Hippocampal formation (tissue), 2 donors: ENCODE results near the gene BEND3.
"Not testable (repeated sequence)": the region's sequence is repeated elsewhere in the genome, so short reads cannot be mapped to it uniquely, and the experiment has no call there.

ENCODE experiments used
- DNase-seq, 2 donors: peaks; one replicate each; lab custom pipeline; 2025; lab: John Stamatoyannopoulos, UW

Gene BEND3

DNA sequence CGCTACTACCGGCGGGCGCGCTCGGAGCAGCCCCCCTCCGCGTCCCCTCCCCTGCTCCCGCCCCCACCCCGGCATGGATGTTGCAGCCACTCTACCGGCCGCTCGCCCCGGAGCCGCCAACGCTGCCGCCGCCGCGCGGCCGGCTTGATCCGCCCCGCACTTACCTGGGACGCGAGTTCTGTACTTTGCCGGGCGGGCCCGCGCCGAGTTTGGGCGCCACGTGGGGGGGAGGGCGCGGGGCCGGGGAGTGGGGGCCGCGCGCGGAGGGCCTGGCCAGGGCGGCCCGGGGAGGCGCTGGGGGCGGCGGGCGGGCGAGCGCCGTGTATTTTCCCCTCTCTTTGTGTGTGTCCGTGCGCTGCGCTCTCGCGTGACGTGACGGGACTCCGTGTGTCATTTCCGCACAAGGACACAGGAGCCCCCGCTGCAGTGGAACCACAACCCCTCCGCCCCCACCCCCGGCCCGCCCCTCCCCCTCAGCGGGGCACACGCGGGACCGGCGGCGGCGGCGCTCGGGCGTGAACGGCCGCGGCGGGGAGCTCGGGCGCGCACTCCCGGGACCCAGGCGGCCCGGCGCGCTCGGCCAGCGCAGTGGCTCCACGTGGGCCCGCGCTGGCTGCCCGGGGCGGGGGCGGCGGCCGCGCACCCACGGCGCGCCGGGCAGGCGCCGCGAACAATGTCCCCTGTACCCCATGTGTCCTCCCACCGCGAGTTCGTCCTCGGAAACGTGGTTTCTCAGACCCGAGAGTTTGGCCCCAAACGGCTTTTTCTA, at the start of gene BEND3:
Gene BEND3 (minus strand): TSS at position 590 of the 769 bp plus-strand sequence. CDS start 16,230 bp downstream, outside the sequence.
- DNase-seq = peak in 1 of 2 donors; percentile 49

DNA sequence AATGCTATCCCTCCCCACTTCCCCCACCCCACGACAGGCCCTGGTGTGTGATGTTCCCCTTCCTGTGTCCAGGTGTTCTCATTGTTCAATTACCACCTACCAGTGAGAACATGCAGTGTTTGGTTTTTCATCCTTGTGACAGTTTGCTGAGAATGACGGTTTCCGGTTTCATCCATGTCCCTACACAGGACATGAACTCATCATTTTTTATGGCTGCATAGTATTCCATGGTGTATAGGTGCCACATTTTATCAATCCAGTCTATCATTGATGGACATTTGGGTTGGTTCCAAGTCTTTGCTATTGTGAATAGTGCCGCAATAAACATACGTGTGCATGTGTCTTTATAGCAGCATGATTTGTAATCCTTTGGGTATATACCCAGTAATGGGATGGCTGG, 49.0 kb upstream of the BEND3 start:
- not testable (repeated sequence) for DNase-seq

DNA sequence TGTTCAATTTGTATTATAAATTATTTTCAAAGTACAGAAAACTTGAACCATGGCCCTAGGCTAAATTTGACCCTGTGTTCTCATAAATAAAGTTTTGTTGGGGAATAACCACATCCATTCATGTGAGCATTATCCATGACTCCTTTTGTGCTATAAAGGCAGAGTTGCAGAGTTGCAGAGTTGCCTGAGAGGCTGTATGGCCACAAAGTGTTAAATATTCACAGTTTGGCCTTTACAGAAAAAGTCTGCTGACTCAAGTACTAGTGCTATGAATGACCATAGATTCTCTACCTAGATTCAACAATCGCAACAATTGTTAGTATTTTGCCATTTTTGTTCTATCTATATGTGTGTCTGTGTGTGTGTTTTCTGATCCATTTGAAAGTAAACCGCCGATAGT, 46.2 kb upstream of the BEND3 start:
- no peak for DNase-seq

DNA sequence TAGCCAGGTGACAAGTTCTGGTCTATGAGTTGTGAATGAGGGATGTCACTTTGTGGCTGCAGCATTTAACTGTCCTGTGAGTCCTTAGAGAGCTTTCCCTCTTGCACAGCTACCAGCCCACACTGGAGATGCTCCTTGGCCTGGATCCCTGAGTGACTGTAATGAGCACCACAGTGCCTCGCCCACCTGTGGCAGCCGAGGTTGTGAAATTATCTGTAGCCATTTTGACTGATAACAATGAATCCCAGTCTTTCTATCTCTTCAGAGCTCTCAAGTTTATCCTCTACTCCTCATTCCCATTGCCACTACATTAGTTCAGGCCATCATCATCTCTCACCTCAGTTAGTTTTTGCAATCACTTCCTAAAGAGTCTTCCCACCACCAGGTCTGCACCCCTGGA, 41.3 kb upstream of the BEND3 start:
- DNase-seq = no peak

DNA sequence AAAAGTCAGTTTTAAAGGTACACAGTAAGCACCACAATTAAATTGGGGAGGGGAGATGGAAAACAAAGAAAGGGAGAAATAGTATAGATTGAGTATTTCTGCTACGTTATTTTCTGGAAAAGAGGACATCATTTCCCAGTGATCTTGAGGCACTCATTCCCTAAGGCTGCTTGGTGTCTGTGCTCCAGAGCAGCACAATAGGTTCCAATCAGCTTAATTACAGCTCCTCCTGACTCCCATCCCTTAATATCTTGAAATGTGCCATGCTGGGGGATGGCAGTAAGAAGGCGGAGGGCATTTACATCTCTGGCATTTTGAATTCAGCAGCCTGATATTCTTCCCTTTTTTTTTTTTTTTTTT, 39.5 kb upstream of the BEND3 start:
- no peak for DNase-seq

DNA sequence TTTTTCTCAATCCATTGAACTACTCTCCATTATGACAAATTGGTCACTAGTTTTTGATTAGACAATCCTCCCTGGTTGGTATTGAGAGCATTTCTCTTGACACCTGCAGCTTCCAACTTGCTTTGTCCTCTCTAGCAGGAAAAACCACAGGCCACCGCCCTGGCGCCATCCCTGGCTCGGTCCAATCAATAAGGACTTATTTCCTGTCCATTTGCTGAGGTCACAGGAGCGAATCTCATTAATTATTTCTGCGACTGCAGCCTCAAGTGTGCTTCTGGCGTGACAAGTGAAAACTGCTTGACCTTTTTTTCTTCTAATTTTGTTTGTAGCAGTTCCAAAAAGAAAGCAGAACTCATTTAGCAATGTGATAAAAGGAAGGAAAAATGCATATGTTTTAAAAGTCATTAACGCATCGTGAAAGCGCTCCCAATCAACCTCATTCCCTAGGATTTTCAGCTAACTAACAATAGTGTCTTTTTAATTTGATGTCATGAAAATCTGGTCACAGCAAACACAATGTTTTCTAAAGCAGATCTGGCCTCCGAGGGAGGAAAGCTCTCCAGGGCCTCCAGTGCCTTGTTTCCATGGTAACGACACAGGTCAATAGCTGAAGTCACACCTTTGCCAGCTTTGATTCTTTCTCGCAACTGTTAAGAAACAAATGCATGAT, 39.0 kb upstream of the BEND3 start:
- DNase-seq = no peak

DNA sequence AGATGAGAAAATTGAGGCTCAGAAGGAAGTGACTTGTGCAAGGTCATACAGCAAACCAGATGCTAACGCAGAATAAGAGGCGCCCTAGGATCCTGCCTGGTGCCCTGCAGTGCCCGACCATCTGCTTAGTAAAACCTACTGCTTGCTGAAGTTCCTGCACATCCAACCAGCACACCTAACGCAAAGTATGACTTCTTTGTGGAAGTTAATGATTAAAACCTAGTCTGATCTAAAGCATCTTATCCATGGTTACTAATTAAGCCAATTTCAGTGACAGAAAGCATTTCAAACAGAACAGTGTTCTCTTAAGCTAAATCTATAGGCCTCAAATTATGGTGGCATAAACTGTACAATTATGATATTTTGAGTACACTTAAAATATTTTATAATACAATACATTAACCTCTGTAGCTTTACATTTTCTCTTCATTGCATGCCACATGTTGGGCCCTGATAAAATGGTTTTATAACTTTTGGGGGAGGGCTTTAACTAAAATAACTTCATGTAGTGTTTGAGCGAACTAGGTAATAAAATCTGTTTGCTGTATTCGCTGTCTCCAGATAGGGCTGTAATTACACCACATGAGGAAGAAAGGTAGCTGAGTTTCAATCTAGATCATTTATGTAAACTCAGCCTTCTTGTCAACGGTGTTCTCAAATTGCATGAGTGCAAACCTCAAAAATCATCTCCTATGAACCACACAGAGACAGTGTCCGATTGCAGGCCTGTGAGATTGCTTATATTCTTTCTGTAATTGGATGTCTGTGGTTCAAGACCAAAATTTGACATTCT, 37.5 kb upstream of the BEND3 start:
- no peak for DNase-seq

DNA sequence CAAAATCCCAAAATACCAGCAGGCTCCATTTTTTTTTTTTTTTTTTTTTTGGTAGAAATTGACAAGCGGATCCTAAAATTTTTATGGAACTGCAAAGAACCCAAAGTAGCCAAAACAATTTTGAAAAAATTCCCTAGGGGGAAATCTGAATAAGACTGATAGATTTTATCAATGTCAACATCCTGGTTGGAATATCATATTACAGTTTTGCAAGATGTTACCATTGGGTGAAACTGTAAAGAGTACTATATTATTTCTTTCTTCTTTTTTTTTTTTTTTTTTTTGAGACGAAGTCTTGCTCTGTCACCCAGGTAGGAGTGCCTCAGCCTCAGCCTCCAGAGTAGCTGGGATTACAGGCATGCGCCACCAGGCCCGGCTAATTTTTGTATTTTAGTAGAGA, 29.4 kb upstream of the BEND3 start:
- DNase-seq = no peak

DNA sequence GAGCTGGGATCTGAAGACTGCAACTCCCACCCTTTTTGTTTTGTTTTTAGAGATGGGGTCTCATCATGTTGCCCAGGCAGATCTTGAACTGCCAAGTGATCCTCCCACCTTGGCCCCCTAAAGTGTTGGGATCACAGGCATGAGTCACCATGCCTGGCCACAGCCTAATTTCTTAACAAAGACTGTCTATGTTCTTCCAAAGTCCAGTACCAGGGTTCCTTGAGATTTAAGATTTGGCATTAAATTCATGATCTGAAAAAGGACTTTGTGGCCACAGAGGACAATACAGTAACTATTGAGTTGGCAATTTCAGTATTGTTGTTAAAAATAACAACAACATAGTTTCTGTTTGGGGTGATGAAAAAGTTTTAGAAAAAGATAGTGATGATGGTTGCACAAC, 28.7 kb upstream of the BEND3 start:
- DNase-seq = no peak

DNA sequence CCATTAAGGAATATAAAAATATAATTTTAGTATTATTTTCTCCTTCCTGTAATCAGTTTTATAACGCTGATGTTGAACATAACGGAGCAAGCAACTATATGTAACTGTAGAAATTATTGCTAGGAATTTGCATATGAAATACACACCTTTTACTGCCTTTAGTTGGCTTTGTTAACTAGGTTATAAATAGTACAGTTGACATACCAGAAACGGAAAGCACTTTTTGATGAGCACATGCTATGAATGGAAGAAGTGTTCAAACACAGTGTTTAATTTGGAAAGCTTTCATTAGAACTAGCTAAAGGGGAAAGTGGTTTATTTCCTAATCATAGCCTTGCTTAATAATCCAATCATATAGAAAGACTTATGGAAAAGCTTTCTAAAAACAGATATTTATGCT, 25.3 kb upstream of the BEND3 start:
- no peak for DNase-seq

DNA sequence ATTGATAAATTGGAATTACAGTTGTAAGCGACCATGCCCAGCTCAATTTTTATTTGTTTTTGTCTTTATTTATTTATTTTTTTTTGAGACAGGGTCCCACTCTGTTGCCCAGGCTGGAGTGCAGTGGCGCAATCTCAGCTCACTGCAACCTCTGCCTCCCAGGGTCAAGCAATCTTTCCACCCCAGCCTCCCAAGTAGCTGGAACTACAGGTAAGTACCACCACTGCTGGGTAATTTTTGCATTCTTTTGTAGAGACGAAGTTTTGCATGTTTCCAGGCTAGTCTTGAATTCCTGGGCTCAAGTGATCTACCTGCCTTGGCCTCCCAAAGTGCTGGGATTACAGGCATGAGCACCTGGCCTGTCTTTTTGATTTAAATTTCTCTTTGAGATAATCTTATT, 21.0 kb upstream of the BEND3 start:
- not testable (repeated sequence) for DNase-seq

DNA sequence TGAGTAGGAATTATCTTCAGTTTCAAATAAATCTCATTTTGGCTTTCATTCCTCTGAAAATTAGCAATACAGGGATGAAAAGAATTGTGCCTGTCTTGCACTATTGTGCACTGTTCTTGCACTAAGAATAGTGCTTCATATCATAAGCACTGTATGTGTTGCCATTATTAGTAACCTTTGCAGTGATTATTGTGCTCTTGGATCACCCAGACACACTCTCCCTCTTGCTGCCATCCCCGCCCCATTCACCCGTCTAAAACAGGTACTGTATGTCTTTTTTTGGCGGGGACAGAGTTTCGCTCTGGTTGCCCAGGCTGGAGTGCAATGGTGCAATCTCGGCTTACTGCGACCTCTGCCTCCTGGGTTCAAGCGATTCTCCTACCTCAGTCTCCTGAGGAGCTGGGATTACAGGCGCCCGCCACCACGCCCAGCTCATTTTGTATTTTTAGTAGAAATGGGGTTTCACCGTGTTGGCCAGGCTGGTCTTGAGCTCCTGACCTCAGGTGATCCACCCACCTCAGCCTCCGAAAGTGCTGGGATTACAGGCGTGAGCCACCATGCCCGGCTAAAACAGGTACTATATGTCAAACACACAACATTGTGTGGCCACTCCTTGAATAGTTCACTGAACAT, 19.8 kb upstream of the BEND3 start:
- not testable (repeated sequence) for DNase-seq

DNA sequence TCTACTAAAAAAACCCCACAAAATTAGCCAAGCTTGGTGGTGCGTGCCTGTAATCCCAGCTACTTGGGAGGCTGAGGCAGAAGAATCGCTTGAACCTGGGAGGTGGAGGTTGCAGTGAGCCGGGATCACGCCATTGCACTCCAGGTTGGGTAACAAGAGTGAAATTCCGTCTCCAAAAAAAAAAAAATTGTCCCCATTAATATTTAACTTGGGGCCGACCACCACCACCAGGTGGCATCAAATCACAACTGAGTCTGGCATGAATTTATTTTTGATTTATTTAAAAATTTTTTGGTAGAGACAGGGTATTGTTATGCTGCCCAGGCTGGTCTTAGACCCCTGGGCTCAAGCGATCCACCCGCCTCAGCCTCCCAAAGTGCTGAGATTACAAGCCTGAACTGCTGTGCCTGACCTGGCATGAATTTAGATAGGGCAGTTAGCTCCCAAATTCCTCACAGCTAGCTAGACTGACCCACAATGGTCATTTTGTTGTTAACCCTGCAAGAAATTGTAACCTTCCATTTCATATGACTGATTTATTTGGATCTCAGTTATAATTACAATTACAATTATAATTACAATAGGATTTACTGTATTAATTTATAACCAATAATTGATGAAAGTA, 17.1 kb upstream of the BEND3 start:
- no peak for DNase-seq

DNA sequence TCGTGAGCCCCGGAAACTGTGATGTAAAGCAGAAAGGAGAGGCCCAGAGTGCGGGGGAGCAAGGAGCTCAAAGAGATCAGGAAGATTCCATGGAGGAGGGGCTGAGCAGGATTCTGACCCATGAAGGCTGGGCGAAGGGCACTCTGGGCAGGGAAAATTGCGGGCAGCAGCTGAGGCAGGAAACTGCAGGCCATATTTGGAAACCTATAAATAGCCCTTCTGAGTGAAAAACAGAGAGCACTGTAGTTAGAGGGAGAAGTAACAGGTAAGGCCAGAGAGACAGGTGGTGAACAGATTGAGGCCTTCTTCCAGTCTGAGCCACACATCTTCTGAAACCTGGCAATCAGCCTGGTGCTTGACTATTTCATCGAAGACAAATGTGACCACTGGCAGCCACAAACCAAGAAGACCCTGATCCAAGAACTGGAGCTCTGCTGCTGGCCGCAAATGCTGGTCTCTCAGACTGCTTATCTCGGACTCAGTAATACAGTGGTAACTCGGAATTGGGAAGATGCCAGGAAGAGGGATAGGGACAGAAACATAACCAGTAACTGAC, 14.1 kb upstream of the BEND3 start:
- DNase-seq = no peak

DNA sequence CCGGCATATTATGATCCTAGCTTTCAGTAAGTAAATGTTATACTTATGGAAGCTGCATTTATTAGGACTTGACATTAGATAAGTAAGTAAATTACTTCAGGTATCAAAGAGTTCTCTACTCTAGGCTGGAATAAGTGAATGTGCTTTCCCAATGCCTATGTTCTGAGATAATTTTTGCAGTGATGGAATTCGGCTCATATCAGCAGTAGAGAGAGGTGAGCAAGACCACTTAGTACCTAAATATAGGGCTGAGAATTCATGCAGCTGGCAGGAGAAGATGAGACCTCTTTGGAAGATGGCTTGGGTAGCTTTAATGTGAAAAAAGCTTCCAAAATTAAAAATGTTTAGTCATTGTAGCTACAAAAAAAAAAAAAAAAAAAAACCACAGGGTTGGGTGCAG, 13.3 kb upstream of the BEND3 start:
- no peak for DNase-seq

DNA sequence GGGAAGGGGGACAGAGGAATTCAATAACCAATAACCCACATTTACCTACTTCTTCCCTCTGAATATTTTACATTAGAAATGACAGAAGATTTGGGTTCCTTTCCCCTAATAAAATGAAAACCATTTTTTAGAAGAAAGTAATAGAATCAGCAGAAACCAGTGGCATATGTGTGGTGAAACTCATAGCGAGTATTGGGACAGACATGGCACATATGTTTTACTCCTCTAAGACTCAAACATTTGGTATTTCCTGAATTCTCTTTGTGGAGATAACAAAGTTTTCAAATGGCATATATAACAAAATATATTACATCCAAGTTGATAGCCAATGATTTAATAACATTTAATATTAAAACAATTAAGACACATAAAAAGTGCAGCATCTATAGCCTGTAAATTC, 12.9 kb upstream of the BEND3 start:
- DNase-seq = no peak

DNA sequence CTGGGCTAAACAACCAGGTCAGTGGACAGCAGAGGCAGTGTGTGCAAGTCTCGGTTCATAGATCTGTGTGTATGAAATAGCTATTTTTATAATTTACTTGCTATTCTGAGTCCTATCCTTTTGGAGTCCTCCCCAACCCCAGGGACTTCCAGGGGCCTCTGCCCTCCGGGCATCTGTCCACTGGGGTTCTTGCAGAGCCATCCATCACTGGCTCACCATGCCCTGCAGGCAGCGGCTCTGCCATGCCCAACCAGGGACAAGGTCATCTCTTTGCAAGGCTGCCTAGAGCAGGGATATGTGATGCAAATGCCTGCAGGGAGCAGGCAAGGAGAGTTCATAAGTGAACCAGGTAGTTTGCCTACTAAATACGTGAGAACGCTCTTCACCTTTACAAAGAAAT, 10.5 kb upstream of the BEND3 start:
- no peak for DNase-seq

DNA sequence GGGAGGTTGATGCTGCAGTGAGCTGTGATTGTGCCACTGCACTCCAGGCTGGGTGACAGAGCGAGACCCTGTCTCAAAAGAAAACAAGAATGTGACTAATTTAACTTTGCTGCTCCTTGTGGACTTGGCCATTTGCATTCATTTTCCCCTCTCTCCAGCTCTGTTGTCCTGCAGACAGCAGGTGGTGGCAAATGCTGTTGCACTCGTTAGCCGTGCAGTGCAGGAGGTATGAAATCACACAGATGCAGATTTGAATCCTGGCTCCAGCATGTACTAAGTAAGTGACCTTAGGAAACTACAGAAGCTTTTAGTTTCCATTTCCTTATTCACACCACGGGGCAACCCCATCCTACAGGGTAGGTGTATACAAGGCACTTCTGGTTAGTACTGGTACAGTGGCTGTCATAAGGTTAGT, 9.6 kb upstream of the BEND3 start:
- no peak for DNase-seq

DNA sequence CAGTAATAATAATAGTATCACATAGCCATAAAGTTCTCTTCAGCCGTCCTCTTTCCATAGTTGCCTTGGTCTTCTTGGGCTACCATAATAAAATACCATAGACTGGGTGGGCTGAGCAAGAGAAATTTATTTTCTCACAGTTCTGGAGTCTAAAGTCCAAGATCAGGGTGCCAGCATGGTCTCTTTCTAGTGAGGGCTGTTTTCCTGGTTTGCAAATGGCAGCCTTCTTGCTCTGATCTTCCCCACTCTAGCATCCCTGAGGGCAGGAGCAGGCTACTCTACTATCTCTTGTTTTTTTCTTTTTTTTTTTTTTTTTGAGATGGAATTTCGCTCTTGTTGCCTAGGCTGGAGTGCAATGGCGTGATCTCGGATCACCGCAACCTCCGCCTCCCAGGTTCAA, 8.2 kb upstream of the BEND3 start:
- DNase-seq = no peak

DNA sequence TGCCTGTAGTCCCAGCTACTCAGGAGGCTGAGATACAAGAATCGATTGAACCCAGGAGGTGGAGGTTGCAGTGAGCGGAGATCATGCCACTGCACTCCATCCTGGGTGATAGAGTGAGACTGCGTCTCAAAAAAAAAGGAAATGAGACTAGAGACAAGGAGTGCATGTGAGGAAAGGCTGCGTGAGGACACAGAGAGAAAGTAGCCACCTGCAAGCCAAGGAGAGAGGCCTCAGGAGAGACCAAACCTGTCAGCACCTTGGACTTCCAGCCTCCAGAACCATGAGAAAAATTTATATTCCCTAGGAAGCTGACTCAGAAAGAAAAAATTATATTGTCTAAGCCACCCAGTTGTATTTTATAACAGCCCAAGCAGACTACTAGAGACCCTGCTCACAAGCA, 7.4 kb upstream of the BEND3 start:
- DNase-seq = no peak

DNA sequence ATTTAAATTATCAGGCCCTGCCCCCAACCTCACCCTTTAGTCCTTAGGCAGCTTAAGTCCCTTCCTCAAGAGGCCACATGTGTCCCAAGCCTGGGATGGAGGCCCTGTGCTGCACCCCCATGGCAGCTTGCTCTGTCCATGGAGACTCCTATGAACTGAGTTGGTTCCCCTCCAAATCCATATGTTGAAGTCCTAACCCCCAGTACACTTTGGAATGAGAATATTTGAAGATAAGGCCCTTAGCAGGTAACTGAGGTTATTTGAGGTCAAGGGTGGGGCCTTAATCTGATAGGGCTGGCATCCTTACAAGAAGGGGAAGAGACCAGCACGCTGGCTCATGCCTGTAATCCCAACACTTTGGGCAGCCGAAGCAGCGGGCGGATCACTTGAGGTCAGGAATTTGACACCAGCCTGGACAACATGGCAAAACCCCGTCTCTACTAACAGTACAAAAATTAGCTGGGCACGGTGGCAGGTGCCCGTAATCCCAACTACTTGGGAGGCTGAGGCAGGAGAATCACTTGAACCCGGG, 6.7 kb upstream of the BEND3 start:
- DNase-seq = no peak
